ENCODE data around the gene FAF2. TPM values are rescaled to one million over a fixed set of nuclear protein-coding genes. Genes with fewer than 3 reads are reported as not detected.

The FAF2 gene, protein sequence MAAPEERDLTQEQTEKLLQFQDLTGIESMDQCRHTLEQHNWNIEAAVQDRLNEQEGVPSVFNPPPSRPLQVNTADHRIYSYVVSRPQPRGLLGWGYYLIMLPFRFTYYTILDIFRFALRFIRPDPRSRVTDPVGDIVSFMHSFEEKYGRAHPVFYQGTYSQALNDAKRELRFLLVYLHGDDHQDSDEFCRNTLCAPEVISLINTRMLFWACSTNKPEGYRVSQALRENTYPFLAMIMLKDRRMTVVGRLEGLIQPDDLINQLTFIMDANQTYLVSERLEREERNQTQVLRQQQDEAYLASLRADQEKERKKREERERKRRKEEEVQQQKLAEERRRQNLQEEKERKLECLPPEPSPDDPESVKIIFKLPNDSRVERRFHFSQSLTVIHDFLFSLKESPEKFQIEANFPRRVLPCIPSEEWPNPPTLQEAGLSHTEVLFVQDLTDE
- 47.4 and 58.1 TPM in 2 replicates for total RNA-seq (2013; cell fraction: nucleolus; rRNA removed)
- total RNA-seq (2014; rRNA removed) (35.1 and 35.8 TPM in 2 replicates), total RNA-seq (2014; rRNA removed; fragmentation: Illumina TruSeq; extraction: Trizol) (34.6 and 35.4 TPM in 2 replicates), total RNA-seq (2021) (33.7 and 34.8 TPM in 2 replicates), polyA plus RNA-seq (2011; rRNA removed) (34.1 and 37.6 TPM in 2 replicates), polyA plus RNA-seq (2014; fragmentation: Illumina TruSeq; extraction: Trizol) (41.7 and 43.5 TPM in 2 replicates), polyA plus RNA-seq (2014; fragmentation: Nextera tagmentation; extraction: Ambion mirVana) (10 to 100 TPM; 19.0 to 20.7 TPM), polyA plus RNA-seq (2014; rRNA removed) (29.3 and 30.8 TPM in 2 replicates), polyA plus RNA-seq (2016; fragmentation: Nextera tagmentation; extraction: Ambion mirVana) (10 to 100 TPM; 39.2 to 45.1 TPM), polyA minus RNA-seq (2011; rRNA and poly(A)+ RNA removed) (41.2 and 63.0 TPM in 2 replicates), Bru-seq, nascent RNA (percentile 84 among the genes with signal in this experiment), BruChase-seq, experiment 1, labeled RNA remaining after a 6-hour chase (percentile 79 among the genes with signal in this experiment), BruChase-seq, experiment 2, labeled RNA remaining after a 2-hour chase (percentile 85 among the genes with signal in this experiment)
- 17.2 TPM for polyA plus RNA-seq (2011; ENCODE audit: low read depth)
- polyA plus RNA-seq (2011; cell fraction: cytosol; rRNA removed): 27.8 and 28.5 TPM in 2 replicates
- 31.4 and 32.4 TPM in 2 replicates for polyA plus RNA-seq (2011; cell fraction: nucleus; rRNA removed)
- polyA plus RNA-seq (2012): 18.7 and 20.2 TPM in 2 replicates
- 15.1 and 16.4 TPM in 2 replicates for polyA minus RNA-seq (2011; cell fraction: cytosol; rRNA and poly(A)+ RNA removed)
- 13.3 and 17.8 TPM in 2 replicates for polyA minus RNA-seq (2011; cell fraction: nucleus; rRNA and poly(A)+ RNA removed)
- long read RNA-seq, experiment 1, full-length matches to known transcripts: 7 of 14 reads
- long read RNA-seq, experiment 1, partial matches to known transcripts: 2 of 14 reads
- long read RNA-seq, experiment 1, other reads (novel, unspliced or antisense): 5 of 14 reads
- long read RNA-seq, experiment 2, full-length matches to known transcripts: 56 of 137 reads
- long read RNA-seq, experiment 2, partial matches to known transcripts: 18 of 137 reads
- long read RNA-seq, experiment 2, other reads (novel, unspliced or antisense): 63 of 137 reads

DNA sequence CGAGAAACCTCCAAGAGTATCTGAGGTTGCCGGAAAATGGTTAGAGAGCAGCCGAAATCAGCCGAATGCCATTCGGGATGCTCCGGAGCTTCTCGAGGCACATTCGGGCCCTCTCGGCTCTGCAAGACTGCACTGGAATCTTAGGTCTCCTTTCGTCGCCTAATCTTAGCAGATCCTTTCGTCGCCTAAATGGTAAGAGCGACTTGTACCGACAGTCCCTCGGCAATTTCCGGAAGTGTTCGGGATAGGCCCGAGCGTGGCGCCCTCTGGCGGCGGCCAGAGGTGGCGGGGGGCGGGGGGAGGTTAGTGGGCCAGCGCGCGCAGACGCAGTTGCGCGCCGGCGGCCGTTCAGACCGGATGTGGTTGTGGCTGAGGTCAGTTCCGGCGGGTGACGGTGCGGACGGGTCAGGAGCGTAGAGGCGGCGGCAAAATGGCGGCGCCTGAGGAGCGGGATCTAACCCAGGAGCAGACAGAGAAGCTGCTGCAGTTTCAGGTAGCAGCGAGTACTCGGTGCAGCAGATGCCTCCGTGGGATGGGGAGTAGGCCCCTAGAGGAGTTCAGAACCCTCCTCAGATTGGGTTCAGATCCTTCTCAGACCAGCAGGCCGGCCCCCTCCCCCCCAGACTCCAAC is at the start of gene FAF2:
Gene FAF2, plus strand, starts transcription at position 408 of the 631 bp plus-strand sequence. Its CDS starts 23 bp downstream, at position 431.
- DNase-seq (ENCODE audit: low read depth, low spot score) (peak; percentile 96), ATAC-seq (peak; percentile 98), FAIRE-seq (peak; percentile 100)
- intact Hi-C loops (cut with micrococcal nuclease; ENCODE audit: unreplicated experiment): loop anchor here (1.0 to 5.0 kb wide), 3 partner anchors 32 to 89 kb away; partner anchors contain the start of genes CLTB, HIGD2A, NOP16 and RNF44
- WGBS (ENCODE audit: insufficient coverage, insufficient replicate concordance, low lambda C conversion rate, missing lambda C conversion rate): under 1% methylated on average over 49 of the region's 50 CpGs
- H3K9ac ChIP-seq (ENCODE audit: control insufficient read depth, insufficient read depth, low read length): peak within 1 kb of the TSS; percentile 95
- ChIA-PET RAD21 (ENCODE audit: unreplicated experiment) (interaction anchor here (1.0 to 1.9 kb wide), 5 partner anchors 32 to 96 kb away, joined by 3 to 9 read pairs (median 6); partner anchors contain the start of genes CLTB and RNF44), SMC1A (ENCODE audit: uncharacterized antibody, unreplicated experiment) (interaction anchor here (0.6 to 1.4 kb wide), 6 partner anchors 18 to 90 kb away, joined by 3 to 4 read pairs (median 3); no protein-coding TSS in a partner anchor), POLR2A (interaction anchor here (0.5 to 2.5 kb wide), 9 partner anchors 9 to 1144 kb away, joined by 3 to 12 read pairs (median 4); partner anchors contain the start of genes RNF44 and TMED9), CTCF (interaction anchor here (0.7 to 2.3 kb wide), 27 partner anchors 9 to 663 kb away, joined by 3 to 22 read pairs (median 4); partner anchors contain the start of genes CLTB, HIGD2A, NOP16 and RNF44)
- H4K20me1 ChIP-seq (ENCODE audit: control insufficient read depth, insufficient read depth): no peaks in the 10 kb centered on the region
- in situ Hi-C loops (cut with MboI): no loop called here
- peak within 1 kb of the TSS; percentile 96 for H3K4me3 ChIP-seq
- H3K4me1 ChIP-seq (ENCODE audit: control insufficient read depth, insufficient read depth, low read length): peaks cover 6% of the 10 kb centered on the region; the same call in 1 of the 2 replicates
- peak within 1 kb of the TSS; percentile 93 for H2AFZ ChIP-seq (ENCODE audit: control insufficient read depth, low read depth, low read length)
- BruUV-seq (replicated peaks): no TSS peak
- H3K36me3 ChIP-seq (ENCODE audit: control insufficient read depth in 2 of 2, insufficient read depth in 2 of 2, low read length in 1 of 2): no peaks in the 10 kb centered on the region; a peak in 1 of 4 replicates
- H3K9me3 ChIP-seq (replicated peaks; ENCODE audit: control insufficient read depth, insufficient read depth, low read length): no peaks in the 10 kb centered on the region
- H3K27me3 ChIP-seq (replicated peaks in 1 of 2; ENCODE audit: control insufficient read depth in 2 of 2, insufficient read depth in 2 of 2, low read length in 1 of 2): no peaks in the 10 kb centered on the region
- peaks cover 39% of the 10 kb centered on the region for H3K79me2 ChIP-seq (ENCODE audit: control insufficient read depth, insufficient read depth, low read length)
- H3K4me2 ChIP-seq (ENCODE audit: control insufficient read depth, insufficient read depth): peak within 1 kb of the TSS; percentile 99
- peak within 1 kb of the TSS; percentile 91 for H3K27ac ChIP-seq (ENCODE audit: control insufficient read depth, insufficient read depth)
- TF ChIP-seq FOXM1 (IDR thresholded peaks at IDR 0.05; ENCODE audit: low read depth, low read length) (no peak), CBX3 (IDR thresholded peaks at IDR 0.05; ENCODE audit: borderline replicate concordance, low read depth) (no peak), POLR2AphosphoS2 (IDR thresholded peaks at IDR 0.05; ENCODE audit: low read depth, low read length) (peak; percentile 76; the same call in 1 of the 2 replicates), RAD51 (IDR thresholded peaks at IDR 0.05) (no peak), RUNX3 (IDR thresholded peaks at IDR 0.05; ENCODE audit: low read length) (peak; percentile 93), ZNF207 (IDR thresholded peaks at IDR 0.05; ENCODE audit: borderline replicate concordance) (peak; percentile 52; the same call in 1 of the 2 replicates)
- TF ChIP-seq, protein P1, sequence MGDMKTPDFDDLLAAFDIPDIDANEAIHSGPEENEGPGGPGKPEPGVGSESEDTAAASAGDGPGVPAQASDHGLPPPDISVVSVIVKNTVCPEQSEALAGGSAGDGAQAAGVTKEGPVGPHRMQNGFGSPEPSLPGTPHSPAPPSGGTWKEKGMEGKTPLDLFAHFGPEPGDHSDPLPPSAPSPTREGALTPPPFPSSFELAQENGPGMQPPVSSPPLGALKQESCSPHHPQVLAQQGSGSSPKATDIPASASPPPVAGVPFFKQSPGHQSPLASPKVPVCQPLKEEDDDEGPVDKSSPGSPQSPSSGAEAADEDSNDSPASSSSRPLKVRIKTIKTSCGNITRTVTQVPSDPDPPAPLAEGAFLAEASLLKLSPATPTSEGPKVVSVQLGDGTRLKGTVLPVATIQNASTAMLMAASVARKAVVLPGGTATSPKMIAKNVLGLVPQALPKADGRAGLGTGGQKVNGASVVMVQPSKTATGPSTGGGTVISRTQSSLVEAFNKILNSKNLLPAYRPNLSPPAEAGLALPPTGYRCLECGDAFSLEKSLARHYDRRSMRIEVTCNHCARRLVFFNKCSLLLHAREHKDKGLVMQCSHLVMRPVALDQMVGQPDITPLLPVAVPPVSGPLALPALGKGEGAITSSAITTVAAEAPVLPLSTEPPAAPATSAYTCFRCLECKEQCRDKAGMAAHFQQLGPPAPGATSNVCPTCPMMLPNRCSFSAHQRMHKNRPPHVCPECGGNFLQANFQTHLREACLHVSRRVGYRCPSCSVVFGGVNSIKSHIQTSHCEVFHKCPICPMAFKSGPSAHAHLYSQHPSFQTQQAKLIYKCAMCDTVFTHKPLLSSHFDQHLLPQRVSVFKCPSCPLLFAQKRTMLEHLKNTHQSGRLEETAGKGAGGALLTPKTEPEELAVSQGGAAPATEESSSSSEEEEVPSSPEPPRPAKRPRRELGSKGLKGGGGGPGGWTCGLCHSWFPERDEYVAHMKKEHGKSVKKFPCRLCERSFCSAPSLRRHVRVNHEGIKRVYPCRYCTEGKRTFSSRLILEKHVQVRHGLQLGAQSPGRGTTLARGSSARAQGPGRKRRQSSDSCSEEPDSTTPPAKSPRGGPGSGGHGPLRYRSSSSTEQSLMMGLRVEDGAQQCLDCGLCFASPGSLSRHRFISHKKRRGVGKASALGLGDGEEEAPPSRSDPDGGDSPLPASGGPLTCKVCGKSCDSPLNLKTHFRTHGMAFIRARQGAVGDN (IDR thresholded peaks at IDR 0.05): peak; percentile 39; the same call in 1 of the 2 replicates
- TF ChIP-seq, protein P2, sequence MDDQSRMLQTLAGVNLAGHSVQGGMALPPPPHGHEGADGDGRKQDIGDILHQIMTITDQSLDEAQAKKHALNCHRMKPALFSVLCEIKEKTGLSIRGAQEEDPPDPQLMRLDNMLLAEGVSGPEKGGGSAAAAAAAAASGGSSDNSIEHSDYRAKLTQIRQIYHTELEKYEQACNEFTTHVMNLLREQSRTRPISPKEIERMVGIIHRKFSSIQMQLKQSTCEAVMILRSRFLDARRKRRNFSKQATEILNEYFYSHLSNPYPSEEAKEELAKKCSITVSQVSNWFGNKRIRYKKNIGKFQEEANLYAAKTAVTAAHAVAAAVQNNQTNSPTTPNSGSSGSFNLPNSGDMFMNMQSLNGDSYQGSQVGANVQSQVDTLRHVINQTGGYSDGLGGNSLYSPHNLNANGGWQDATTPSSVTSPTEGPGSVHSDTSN (IDR thresholded peaks at IDR 0.05; ENCODE audit: insufficient replicate concordance, low read depth, low read length): no peak
- TF ChIP-seq, protein P3, sequence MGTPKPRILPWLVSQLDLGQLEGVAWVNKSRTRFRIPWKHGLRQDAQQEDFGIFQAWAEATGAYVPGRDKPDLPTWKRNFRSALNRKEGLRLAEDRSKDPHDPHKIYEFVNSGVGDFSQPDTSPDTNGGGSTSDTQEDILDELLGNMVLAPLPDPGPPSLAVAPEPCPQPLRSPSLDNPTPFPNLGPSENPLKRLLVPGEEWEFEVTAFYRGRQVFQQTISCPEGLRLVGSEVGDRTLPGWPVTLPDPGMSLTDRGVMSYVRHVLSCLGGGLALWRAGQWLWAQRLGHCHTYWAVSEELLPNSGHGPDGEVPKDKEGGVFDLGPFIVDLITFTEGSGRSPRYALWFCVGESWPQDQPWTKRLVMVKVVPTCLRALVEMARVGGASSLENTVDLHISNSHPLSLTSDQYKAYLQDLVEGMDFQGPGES (IDR thresholded peaks at IDR 0.05): no peak

All from GM12878 (cell line).